Spleen (tissue), 7 donors: ENCODE data around the gene ASIC4.

Source experiments
- CTCF ChIP-seq, 11 experiments: fragments of 200-600 bp in 7 of 11; fragments of 450-650 bp in 4 of 11; sonication (generic) in 4 of 11; IDR thresholded peaks in 8 of 11; conservative IDR thresholded peaks in 3 of 11; 1 replicate in 7 of 11; 2 replicates in 4 of 11; pipeline versions ENCODE4 v1.4.0 to v1.8.0; 2016 to 2021; ENCODE audit warnings: antibody characterized with exemption in 11 of 11, inconsistent platforms in 4 of 11, mild to moderate bottlenecking in 1 of 11
- POLR2A ChIP-seq, 3 donors: fragments of 450-650 bp; IDR thresholded peaks; one replicate each; pipeline ENCODE4 v1.5.1; 2017; ENCODE audit warnings: antibody characterized with exemption in 3 of 3, mild to moderate bottlenecking in 1 of 3
- POLR2AphosphoS5 ChIP-seq, 3 donors: sonication (generic); formaldehyde crosslinking; IDR thresholded peaks; one replicate each; pipeline ENCODE4 v1.5.1; 2017; ENCODE audit warnings: antibody characterized with exemption in 3 of 3
- donor health status: DM: no; HTN: no; CAD: no; lungs with moderate emphysema.
- donor health status: DM: no; HTN: no; CAD: no.
- donor health status: DM: no; HTN: no; CAD: no.

GRCh38 chr2:219473511-219473910 is 40.8 kb upstream of the ASIC4 start:
- TF ChIP-seq CTCF (IDR thresholded peaks at IDR 0.05 in 8 of 11, conservative IDR thresholded peaks at IDR 0.05 in 3 of 11) (no peak), POLR2A (IDR thresholded peaks at IDR 0.05) (no peak), POLR2AphosphoS5 (IDR thresholded peaks at IDR 0.05) (no peak)
